Measurements from ENCODE around the gene ZNF560.

The ZNF560 gene

GRCh38 chr19:9507285-9507684 lies 8.9 kb upstream of the ZNF560 start:
- TF ChIP-seq TAF1 (IDR thresholded peaks at IDR 0.05; ENCODE audit: low read depth, low read length), result no peak
- TF ChIP-seq POU2F2 (IDR thresholded peaks at IDR 0.05; ENCODE audit: low read depth, low read length), result no peak
- TF ChIP-seq POLR2A (IDR thresholded peaks at IDR 0.05; ENCODE audit: low read depth, low read length), result no peak
- no peak for TF ChIP-seq SPI1 (IDR thresholded peaks at IDR 0.05; ENCODE audit: low read depth, low read length)
- FAIRE-seq (no peak), DNase-seq (ENCODE audit: insufficient read length, low spot score) (no peak)

GRCh38 chr19:9500796-9501195 lies 2.4 kb upstream of the ZNF560 start:
- FAIRE-seq, result no peak

GRCh38 chr19:9494096-9494495 lies 4.3 kb downstream of the ZNF560 start:
- FAIRE-seq (no peak), DNase-seq (ENCODE audit: insufficient read length, low spot score) (no peak)
- TF ChIP-seq POLR2A (IDR thresholded peaks at IDR 0.05; ENCODE audit: low read depth, low read length), result no peak
- TF ChIP-seq PAX5 (IDR thresholded peaks at IDR 0.05; ENCODE audit: insufficient read depth, low read length, severe bottlenecking), result no peak
- TF ChIP-seq POU2F2 (IDR thresholded peaks at IDR 0.05; ENCODE audit: low read depth, low read length), result no peak

More at GRCh38 chr19:9500796-9501195, 2.4 kb upstream of the ZNF560 start:
- DNase-seq (ENCODE audit: insufficient read length, low spot score), result no peak
- no peak for TF ChIP-seq POLR2AphosphoS5 (IDR thresholded peaks at IDR 0.05; ENCODE audit: low read depth, low read length)
- TF ChIP-seq SPI1 (IDR thresholded peaks at IDR 0.05; ENCODE audit: low read depth, low read length), result no peak
- TF ChIP-seq POLR2A (IDR thresholded peaks at IDR 0.05; ENCODE audit: low read depth, low read length), result no peak
- TF ChIP-seq POU2F2 (IDR thresholded peaks at IDR 0.05; ENCODE audit: low read depth, low read length), result no peak
- no peak for TF ChIP-seq PAX5 (IDR thresholded peaks at IDR 0.05; ENCODE audit: insufficient read depth, low read length, severe bottlenecking)

DNA sequence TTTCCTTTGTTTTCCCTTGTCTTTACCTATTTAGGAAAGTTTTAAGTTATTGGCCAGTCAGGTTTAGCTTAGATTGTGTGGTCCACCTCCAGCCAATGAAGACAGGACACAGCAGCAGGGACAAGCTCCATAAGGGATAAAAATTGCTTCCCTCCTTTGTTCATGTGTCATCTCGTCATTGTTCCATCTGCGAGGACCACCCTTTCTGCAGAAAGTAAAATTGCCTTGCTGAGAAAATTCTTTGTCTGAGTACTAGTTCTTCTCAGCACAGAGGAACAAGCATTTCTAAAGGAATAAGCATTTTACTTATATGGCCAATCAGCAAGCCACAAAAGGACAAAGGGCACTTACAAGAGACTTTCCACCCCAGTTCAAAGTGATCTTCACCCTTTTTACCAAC lies 11.4 kb downstream of the ZNF560 start:
- no peak for TF ChIP-seq POLR2AphosphoS5 (IDR thresholded peaks at IDR 0.05; ENCODE audit: low read depth, low read length)
- no peak for TF ChIP-seq POU2F2 (IDR thresholded peaks at IDR 0.05; ENCODE audit: low read depth, low read length)
- TF ChIP-seq TAF1 (IDR thresholded peaks at IDR 0.05; ENCODE audit: low read depth, low read length), result no peak
- TF ChIP-seq PAX5 (IDR thresholded peaks at IDR 0.05; ENCODE audit: insufficient read depth, low read length, severe bottlenecking), result no peak
- no peak for TF ChIP-seq SPI1 (IDR thresholded peaks at IDR 0.05; ENCODE audit: low read depth, low read length)
- no peak for TF ChIP-seq POLR2A (IDR thresholded peaks at IDR 0.05; ENCODE audit: low read depth, low read length)
- no peak for DNase-seq (ENCODE audit: insufficient read length, low spot score)
- FAIRE-seq, result no peak

GRCh38 chr19:9485140-9485539 lies 13.3 kb downstream of the ZNF560 start:
- FAIRE-seq, result no peak
- no peak for DNase-seq (ENCODE audit: insufficient read length, low spot score)
- TF ChIP-seq TAF1 (IDR thresholded peaks at IDR 0.05; ENCODE audit: low read depth, low read length) (no peak), POLR2A (IDR thresholded peaks at IDR 0.05; ENCODE audit: low read depth, low read length) (no peak), POU2F2 (IDR thresholded peaks at IDR 0.05; ENCODE audit: low read depth, low read length) (no peak), PAX5 (IDR thresholded peaks at IDR 0.05; ENCODE audit: insufficient read depth, low read length, severe bottlenecking) (no peak), POLR2AphosphoS5 (IDR thresholded peaks at IDR 0.05; ENCODE audit: low read depth, low read length) (no peak), SPI1 (IDR thresholded peaks at IDR 0.05; ENCODE audit: low read depth, low read length) (no peak)

- no peak for TF ChIP-seq SPI1 (IDR thresholded peaks at IDR 0.05; ENCODE audit: low read depth, low read length)
- DNase-seq (ENCODE audit: insufficient read length, low spot score) (no peak), FAIRE-seq (no peak)
Measured at GRCh38 chr19:9474975-9475374, 23.4 kb downstream of the ZNF560 start.

GRCh38 chr19:9467161-9467560 lies 31.3 kb downstream of the ZNF560 start:
- FAIRE-seq (no peak), DNase-seq (ENCODE audit: insufficient read length, low spot score) (no peak)
- TF ChIP-seq SPI1 (IDR thresholded peaks at IDR 0.05; ENCODE audit: low read depth, low read length) (no peak), POU2F2 (IDR thresholded peaks at IDR 0.05; ENCODE audit: low read depth, low read length) (no peak), POLR2A (IDR thresholded peaks at IDR 0.05; ENCODE audit: low read depth, low read length) (no peak), PAX5 (IDR thresholded peaks at IDR 0.05; ENCODE audit: insufficient read depth, low read length, severe bottlenecking) (no peak), POLR2AphosphoS5 (IDR thresholded peaks at IDR 0.05; ENCODE audit: low read depth, low read length) (no peak), TAF1 (IDR thresholded peaks at IDR 0.05; ENCODE audit: low read depth, low read length) (no peak)

- no peak for FAIRE-seq
- DNase-seq (ENCODE audit: insufficient read length, low spot score), result no peak
- no peak for TF ChIP-seq POLR2AphosphoS5 (IDR thresholded peaks at IDR 0.05; ENCODE audit: low read depth, low read length)
- TF ChIP-seq PAX5 (IDR thresholded peaks at IDR 0.05; ENCODE audit: insufficient read depth, low read length, severe bottlenecking), result no peak
- TF ChIP-seq TAF1 (IDR thresholded peaks at IDR 0.05; ENCODE audit: low read depth, low read length), result no peak
- no peak for TF ChIP-seq SPI1 (IDR thresholded peaks at IDR 0.05; ENCODE audit: low read depth, low read length)
- TF ChIP-seq POU2F2 (IDR thresholded peaks at IDR 0.05; ENCODE audit: low read depth, low read length), result no peak
- TF ChIP-seq POLR2A (IDR thresholded peaks at IDR 0.05; ENCODE audit: low read depth, low read length), result no peak
Measured at GRCh38 chr19:9461938-9462337, 36.5 kb downstream of the ZNF560 start.

DNA sequence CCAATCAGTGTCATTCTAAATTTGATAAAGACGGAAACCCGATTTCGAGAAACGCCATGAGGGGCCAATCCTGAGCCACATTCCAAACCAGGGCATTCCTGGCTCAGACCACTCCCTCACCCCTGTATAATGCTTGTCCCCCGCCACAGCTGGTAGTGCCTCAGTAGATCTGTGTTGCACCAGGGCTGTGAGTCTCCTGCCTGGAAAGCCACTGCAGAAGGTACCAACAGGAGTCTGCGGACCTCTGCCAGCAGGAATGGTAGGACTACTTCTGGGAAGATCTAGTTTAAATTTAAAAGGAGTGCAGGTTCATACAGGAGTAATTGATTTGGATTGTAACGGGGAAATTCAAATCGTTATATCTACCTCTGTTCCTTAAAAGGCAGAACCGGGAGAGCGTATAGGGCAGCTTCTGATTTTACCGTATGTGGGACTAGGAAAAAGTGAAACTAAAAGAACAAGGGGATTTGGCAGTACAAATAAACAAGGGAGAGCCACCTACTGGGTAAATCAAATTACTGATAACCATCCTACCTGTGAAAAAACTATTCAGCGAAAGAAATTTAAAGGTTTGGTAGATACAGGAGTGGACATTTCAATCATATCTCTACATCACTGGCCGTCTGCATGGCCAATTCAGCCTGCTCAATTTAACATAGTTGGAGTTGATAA lies 42.3 kb downstream of the ZNF560 start:
- FAIRE-seq (no peak), DNase-seq (ENCODE audit: insufficient read length, low spot score) (no peak)
- TF ChIP-seq POLR2AphosphoS5 (IDR thresholded peaks at IDR 0.05; ENCODE audit: low read depth, low read length) (no peak), POU2F2 (IDR thresholded peaks at IDR 0.05; ENCODE audit: low read depth, low read length) (no peak), SPI1 (IDR thresholded peaks at IDR 0.05; ENCODE audit: low read depth, low read length) (no peak), PAX5 (IDR thresholded peaks at IDR 0.05; ENCODE audit: insufficient read depth, low read length, severe bottlenecking) (no peak)

DNA sequence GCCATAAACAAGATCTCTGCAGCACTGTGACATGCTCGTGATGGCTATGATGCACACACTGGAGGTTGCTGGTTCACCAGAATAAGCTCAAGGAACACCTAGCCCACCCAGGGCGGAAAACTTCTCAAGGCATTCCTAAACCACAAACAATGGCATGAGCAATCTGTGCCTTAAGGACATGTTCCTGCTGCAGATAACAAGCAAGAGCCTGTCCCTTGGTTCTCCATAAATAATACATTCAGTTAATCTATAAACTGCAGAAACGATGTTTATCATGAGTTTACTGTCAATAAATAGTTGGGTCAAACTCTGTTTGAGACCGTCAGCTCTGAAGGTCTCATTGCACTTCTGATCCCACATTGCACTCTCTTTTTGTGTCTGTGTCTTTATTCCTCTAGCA lies 44.5 kb downstream of the ZNF560 start:
- no peak for FAIRE-seq
- TF ChIP-seq TAF1 (IDR thresholded peaks at IDR 0.05; ENCODE audit: low read depth, low read length) (no peak), POLR2AphosphoS5 (IDR thresholded peaks at IDR 0.05; ENCODE audit: low read depth, low read length) (no peak), POU2F2 (IDR thresholded peaks at IDR 0.05; ENCODE audit: low read depth, low read length) (no peak), PAX5 (IDR thresholded peaks at IDR 0.05; ENCODE audit: insufficient read depth, low read length, severe bottlenecking) (no peak), SPI1 (IDR thresholded peaks at IDR 0.05; ENCODE audit: low read depth, low read length) (no peak), POLR2A (IDR thresholded peaks at IDR 0.05; ENCODE audit: low read depth, low read length) (no peak)
- no peak for DNase-seq (ENCODE audit: insufficient read length, low spot score)
